ENCODE data around the gene ADAT1.

The ADAT1 gene

DNA sequence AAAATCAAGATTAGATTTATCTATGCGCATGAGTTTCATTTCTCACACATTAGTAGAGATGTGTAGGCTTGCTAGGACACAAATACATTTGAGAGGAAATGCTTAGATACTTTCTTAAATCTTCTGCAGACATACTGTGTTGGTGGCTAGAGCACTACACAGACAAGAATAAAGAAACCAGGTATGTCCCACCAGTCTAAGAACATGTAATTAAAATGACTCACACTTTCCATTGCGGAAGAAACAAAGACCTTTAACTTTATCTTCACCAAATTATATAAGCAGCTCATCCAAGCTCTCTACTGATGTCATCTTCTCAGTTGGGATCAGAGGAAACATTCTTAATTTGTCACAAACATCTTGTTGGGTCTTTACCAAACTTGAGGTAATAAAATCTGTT lies 44.4 kb downstream of the ADAT1 start:
- Histone ChIP-seq H3K27me3 (ENCODE audit: insufficient read depth, low read depth, severe bottlenecking) (no peaks in the 10 kb centered on the region), H3K36me3 (peaks cover 67% of the 10 kb centered on the region), H3K27ac (no peak overlapping the region), H3K9me3 (ENCODE audit: severe bottlenecking) (no peaks in the 10 kb centered on the region), H3K4me3 (ENCODE audit: low read depth, low read length) (no peak overlapping the region)
- TF ChIP-seq, protein P1, sequence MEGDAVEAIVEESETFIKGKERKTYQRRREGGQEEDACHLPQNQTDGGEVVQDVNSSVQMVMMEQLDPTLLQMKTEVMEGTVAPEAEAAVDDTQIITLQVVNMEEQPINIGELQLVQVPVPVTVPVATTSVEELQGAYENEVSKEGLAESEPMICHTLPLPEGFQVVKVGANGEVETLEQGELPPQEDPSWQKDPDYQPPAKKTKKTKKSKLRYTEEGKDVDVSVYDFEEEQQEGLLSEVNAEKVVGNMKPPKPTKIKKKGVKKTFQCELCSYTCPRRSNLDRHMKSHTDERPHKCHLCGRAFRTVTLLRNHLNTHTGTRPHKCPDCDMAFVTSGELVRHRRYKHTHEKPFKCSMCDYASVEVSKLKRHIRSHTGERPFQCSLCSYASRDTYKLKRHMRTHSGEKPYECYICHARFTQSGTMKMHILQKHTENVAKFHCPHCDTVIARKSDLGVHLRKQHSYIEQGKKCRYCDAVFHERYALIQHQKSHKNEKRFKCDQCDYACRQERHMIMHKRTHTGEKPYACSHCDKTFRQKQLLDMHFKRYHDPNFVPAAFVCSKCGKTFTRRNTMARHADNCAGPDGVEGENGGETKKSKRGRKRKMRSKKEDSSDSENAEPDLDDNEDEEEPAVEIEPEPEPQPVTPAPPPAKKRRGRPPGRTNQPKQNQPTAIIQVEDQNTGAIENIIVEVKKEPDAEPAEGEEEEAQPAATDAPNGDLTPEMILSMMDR (IDR thresholded peaks at IDR 0.05; ENCODE audit: low read depth, low read length): no peak
- no peak for DNase-seq

DNA sequence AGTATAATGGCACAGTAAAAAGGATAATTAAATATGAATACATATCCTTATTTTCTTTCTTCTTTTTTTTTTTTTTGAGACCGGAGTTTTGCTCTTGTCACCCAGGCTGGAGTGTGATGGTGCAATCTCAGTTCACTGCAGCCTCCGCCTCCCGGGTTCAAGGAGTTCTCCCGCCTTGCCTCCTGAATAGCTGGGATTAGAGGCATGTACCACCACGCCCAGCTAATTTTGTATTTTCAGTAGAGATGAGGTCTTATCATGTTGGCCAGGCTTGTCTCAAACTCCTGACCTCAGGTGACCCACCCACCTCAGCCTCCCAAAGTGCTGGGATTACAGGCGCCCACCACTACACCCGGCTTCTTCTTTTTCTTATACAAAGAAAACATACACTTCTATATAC lies 44.9 kb downstream of the ADAT1 start:
- TF ChIP-seq, protein P1 (IDR thresholded peaks at IDR 0.05; ENCODE audit: low read depth, low read length): no peak
- no peaks in the 10 kb centered on the region for H3K27me3 ChIP-seq (ENCODE audit: insufficient read depth, low read depth, severe bottlenecking)
- H3K27ac ChIP-seq: no peak overlapping the region
- no peak for DNase-seq
- H3K36me3 ChIP-seq: peaks cover 72% of the 10 kb centered on the region
- H3K4me3 ChIP-seq (ENCODE audit: low read depth, low read length): no peak overlapping the region
- no peaks in the 10 kb centered on the region for H3K9me3 ChIP-seq (ENCODE audit: severe bottlenecking)

DNA sequence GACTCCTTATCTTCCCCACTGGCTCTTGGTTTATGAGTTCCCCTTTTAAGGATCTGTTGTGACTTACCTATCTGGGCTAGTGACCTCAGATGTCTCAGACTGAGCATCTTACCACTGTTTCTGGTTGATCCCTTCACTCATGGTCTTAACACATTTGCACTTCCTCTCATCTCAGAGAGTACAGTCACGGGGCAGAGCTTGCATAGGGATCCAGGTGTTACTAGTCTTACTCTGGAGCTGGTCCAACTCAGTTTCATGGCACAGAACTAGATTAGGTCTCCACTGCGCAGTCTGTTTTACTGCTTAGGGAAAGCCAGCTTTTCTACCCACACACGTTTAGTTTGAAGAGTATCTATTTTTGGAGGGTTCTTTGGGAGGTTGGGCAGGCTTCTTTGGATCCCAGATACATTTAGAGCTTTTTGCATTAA lies 46.7 kb downstream of the ADAT1 start:
- TF ChIP-seq, protein P1 (IDR thresholded peaks at IDR 0.05; ENCODE audit: low read depth, low read length): no peak
- no peak overlapping the region for H3K4me3 ChIP-seq (ENCODE audit: low read depth, low read length)
- no peaks in the 10 kb centered on the region for H3K27me3 ChIP-seq (ENCODE audit: insufficient read depth, low read depth, severe bottlenecking)
- H3K36me3 ChIP-seq: peaks cover 88% of the 10 kb centered on the region
- no peaks in the 10 kb centered on the region for H3K9me3 ChIP-seq (ENCODE audit: severe bottlenecking)
- H3K27ac ChIP-seq: no peak overlapping the region; the same call in 1 of the 2 replicates
- no peak for DNase-seq

DNA sequence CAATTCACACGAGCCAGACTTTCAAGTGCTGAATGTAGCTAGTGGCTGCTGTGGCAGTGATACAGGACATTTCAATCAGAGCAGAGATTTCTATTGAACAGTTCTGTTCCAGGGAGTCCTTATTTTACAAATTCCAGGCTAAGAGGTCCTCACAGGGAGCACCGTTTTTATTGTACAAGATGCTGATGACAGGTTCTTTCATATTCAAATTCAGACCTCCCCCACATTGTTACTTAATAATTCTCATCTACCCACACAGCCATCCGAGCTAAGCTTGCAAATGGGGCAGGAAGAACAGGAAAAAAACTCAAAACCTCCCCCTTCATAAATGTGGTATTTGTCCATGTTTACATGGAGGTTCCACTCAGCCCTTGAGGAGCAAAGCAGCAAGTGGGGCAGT lies 47.1 kb downstream of the ADAT1 start:
- H3K4me3 ChIP-seq (ENCODE audit: low read depth, low read length): no peak overlapping the region
- no peak overlapping the region; the same call in 1 of the 2 replicates for H3K27ac ChIP-seq
- H3K9me3 ChIP-seq (ENCODE audit: severe bottlenecking): no peaks in the 10 kb centered on the region
- H3K36me3 ChIP-seq: peaks cover 90% of the 10 kb centered on the region
- TF ChIP-seq, protein P1 (IDR thresholded peaks at IDR 0.05; ENCODE audit: low read depth, low read length): no peak
- DNase-seq: no peak
- no peaks in the 10 kb centered on the region for H3K27me3 ChIP-seq (ENCODE audit: insufficient read depth, low read depth, severe bottlenecking)

DNA sequence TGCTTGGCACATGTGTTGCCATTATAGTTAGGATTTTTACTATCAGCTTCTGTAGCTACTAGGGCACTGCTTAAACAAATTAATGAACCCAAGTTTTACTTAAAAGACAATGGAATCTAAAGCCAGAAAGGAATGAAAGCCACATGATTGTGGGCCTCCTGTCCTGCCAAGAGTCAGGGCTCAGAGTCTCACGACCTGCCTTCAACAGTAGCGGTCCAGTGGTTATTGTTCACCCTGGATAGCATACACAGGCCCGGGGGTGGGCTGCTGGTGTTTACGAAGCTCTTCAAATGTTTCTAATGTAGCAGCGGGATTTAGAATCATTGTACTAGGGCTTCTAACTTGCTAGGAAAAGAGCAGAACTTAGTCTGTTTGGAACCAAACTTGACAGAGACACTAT lies 49.1 kb downstream of the ADAT1 start:
- TF ChIP-seq, protein P1 (IDR thresholded peaks at IDR 0.05; ENCODE audit: low read depth, low read length): no peak
- H3K4me3 ChIP-seq (ENCODE audit: low read depth, low read length): no peak overlapping the region
- no peak overlapping the region for H3K27ac ChIP-seq
- H3K27me3 ChIP-seq (ENCODE audit: insufficient read depth, low read depth, severe bottlenecking): no peaks in the 10 kb centered on the region
- H3K36me3 ChIP-seq: peaks cover 95% of the 10 kb centered on the region
- DNase-seq: no peak
- no peaks in the 10 kb centered on the region for H3K9me3 ChIP-seq (ENCODE audit: severe bottlenecking)

DNA sequence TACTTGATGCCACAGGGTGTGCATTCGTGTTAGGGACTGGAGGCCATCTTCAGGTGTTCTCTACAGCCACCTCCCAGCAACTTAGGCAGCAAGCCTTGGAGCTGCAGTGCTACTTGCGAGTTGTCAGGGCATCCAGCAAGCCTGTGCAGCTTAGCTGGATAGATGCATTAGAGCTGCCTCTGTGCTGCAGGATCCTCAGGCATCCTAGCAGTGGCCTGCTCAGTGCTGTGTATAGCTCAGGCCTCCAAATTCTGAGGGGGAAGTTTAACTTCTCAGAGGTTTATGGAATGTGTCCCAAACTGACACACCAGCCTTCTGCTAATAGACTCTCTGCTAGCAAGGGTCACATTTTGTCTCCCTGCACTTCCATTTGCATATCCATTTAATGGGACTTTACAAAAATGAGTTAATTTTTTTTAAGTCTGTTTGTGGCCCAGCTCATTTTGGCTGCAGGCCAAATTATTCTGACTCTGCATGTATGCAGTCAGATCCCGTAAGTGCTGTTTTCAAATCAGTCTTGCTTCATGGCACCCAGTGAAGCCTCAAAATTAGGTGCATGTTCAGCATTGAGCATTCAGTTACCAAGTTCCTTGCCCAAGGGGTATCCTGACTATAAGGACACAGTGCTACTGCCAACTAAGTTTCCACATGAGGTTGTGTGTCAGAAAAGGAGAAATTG lies 50.1 kb downstream of the ADAT1 start:
- H3K36me3 ChIP-seq: peaks cover 97% of the 10 kb centered on the region
- H3K27me3 ChIP-seq (ENCODE audit: insufficient read depth, low read depth, severe bottlenecking): no peaks in the 10 kb centered on the region
- TF ChIP-seq, protein P1 (IDR thresholded peaks at IDR 0.05; ENCODE audit: low read depth, low read length): no peak
- DNase-seq: no peak
- no peak overlapping the region for H3K27ac ChIP-seq
- no peaks in the 10 kb centered on the region for H3K9me3 ChIP-seq (ENCODE audit: severe bottlenecking)
- no peak overlapping the region for H3K4me3 ChIP-seq (ENCODE audit: low read depth, low read length)

All from WERI-Rb-1 (cell line).